Parathyroid adenoma (tissue), 2 donors: ENCODE measurements around the gene KYAT1.

Source experiments
- H2AFZ ChIP-seq: fragments of 300-600 bp; sonication (generic); one replicate; pipeline ENCODE4 v1.7.0; 2017; ENCODE audit warnings: antibody characterized with exemption, mild to moderate bottlenecking
- H3K27ac ChIP-seq: fragments of 300-600 bp; sonication (generic); one replicate; pipeline ENCODE4 v1.7.0; 2017
- H3K27me3 ChIP-seq: fragments of 300-600 bp; sonication (generic); one replicate; pipeline ENCODE4 v1.7.0; 2017; ENCODE audit warnings: low read length; ENCODE audit not compliant: control insufficient read depth, insufficient read depth
- H3K36me3 ChIP-seq: fragments of 300-600 bp; sonication (generic); one replicate; pipeline ENCODE4 v1.7.0; 2017; ENCODE audit warnings: low read length; ENCODE audit not compliant: control insufficient read depth, insufficient read depth
- H3K4me1 ChIP-seq: fragments of 300-600 bp; sonication (generic); one replicate; pipeline ENCODE4 v1.7.0; 2017; ENCODE audit warnings: control low read depth
- H3K4me2 ChIP-seq: fragments of 300-600 bp; sonication (generic); one replicate; pipeline ENCODE4 v1.7.0; 2017; ENCODE audit warnings: low read length
- H3K4me3 ChIP-seq: fragments of 300-600 bp; sonication (generic); one replicate; pipeline ENCODE4 v1.7.0; 2017; ENCODE audit warnings: low read depth, low read length
- H3K79me2 ChIP-seq: fragments of 300-600 bp; sonication (generic); one replicate; pipeline ENCODE4 v1.7.0; 2017; ENCODE audit warnings: control low read depth
- H3K9ac ChIP-seq: fragments of 300-600 bp; sonication (generic); one replicate; pipeline ENCODE4 v1.7.0; 2017; ENCODE audit warnings: mild to moderate bottlenecking
- H3K9me3 ChIP-seq: fragments of 300-600 bp; sonication (generic); one replicate; pipeline ENCODE4 v1.7.0; 2017; ENCODE audit warnings: low read length; ENCODE audit not compliant: control insufficient read depth
- TF ChIP-seq, protein P1 (sequence below): fragments of 300-600 bp; sonication (generic); IDR thresholded peaks from one replicate; pipeline ENCODE4 v1.7.0; 2017; ENCODE audit warnings: antibody characterized with exemption, mild to moderate bottlenecking
- donor health status: primary hyperparathyroidism.

KYAT1 gene

DNA sequence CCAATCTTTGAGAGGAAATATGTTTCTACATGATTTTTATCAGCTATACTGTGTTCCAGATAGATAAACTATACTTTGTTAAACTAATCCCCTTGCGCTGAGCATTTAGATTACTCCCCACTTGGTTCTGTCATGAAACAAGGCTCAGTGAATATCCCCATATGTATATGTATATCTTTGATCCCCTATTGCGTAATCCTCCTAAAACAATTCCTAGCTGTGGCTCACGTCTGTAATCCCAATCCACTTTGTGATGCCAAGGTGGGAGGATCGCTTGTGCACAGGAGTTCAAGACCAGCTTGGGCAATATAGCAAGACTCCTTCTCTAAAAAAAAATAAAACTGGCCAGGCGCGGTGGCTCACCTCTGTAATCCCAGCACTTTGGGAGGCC, 41.7 kb upstream of the KYAT1 start:
- Histone ChIP-seq H3K36me3 (no peaks in the 10 kb centered on the region), H2AFZ (no peak overlapping the region), H3K79me2 (no peaks in the 10 kb centered on the region), H3K4me3 (no peak overlapping the region), H3K9me3 (no peaks in the 10 kb centered on the region), H3K27ac (no peak overlapping the region), H3K9ac (no peak overlapping the region), H3K27me3 (no peaks in the 10 kb centered on the region), H3K4me1 (no peaks in the 10 kb centered on the region), H3K4me2 (no peak overlapping the region)
- TF ChIP-seq, protein P1, sequence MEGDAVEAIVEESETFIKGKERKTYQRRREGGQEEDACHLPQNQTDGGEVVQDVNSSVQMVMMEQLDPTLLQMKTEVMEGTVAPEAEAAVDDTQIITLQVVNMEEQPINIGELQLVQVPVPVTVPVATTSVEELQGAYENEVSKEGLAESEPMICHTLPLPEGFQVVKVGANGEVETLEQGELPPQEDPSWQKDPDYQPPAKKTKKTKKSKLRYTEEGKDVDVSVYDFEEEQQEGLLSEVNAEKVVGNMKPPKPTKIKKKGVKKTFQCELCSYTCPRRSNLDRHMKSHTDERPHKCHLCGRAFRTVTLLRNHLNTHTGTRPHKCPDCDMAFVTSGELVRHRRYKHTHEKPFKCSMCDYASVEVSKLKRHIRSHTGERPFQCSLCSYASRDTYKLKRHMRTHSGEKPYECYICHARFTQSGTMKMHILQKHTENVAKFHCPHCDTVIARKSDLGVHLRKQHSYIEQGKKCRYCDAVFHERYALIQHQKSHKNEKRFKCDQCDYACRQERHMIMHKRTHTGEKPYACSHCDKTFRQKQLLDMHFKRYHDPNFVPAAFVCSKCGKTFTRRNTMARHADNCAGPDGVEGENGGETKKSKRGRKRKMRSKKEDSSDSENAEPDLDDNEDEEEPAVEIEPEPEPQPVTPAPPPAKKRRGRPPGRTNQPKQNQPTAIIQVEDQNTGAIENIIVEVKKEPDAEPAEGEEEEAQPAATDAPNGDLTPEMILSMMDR: no peak

DNA sequence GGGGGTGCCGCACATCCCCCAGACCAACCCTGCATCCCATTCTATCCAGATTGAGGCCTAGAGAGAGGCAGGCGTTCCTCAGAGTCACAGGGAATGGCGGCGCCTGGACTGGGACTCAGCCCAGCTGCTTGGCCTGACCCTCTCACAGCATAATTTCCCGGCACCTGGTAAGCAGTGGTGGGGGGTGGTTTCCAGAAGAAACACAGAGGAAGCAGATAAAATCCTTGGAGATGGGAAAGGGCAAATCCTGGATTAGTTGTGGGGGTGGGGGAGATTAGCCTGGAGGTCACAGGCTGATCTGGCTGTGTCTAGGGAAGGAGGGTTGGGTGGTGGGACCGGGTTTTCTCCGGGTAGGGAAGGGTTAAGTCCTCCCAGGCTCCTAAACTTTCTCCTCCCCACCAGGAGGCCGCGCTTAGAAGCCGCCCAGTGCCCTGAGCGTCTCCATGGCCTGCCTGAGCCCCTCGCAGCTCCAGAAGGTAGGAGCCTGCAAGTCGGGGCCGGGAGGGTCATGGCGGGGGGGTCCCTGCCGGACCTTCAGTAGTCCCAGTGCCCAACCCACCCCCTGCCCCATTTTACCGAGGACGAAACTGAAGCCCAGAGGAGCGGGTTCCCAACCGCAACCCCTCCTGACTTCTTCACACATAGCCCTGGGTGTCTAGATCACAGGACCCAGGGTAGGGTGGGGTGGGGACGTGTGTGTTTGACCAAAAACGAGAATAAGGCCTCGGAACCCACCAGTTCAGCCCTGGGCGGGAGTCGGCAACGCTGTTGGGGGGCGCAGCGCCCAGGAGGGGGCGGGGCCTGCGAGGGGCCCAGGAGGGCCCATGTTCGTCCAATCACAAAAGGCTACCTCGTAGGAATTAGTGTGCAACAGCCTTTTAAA, 40.4 kb upstream of the KYAT1 start:
- H3K79me2 ChIP-seq: no peaks in the 10 kb centered on the region
- peak overlapping the region; percentile 60 for H3K27ac ChIP-seq
- no peaks in the 10 kb centered on the region for H3K9me3 ChIP-seq
- peak overlapping the region; percentile 73 for H3K4me2 ChIP-seq
- H3K4me3 ChIP-seq: peak overlapping the region; percentile 51
- H3K9ac ChIP-seq: no peak overlapping the region
- peak overlapping the region; percentile 83 for H2AFZ ChIP-seq
- H3K27me3 ChIP-seq: no peaks in the 10 kb centered on the region
- H3K4me1 ChIP-seq: no peaks in the 10 kb centered on the region
- TF ChIP-seq, protein P1: no peak
- no peaks in the 10 kb centered on the region for H3K36me3 ChIP-seq

DNA sequence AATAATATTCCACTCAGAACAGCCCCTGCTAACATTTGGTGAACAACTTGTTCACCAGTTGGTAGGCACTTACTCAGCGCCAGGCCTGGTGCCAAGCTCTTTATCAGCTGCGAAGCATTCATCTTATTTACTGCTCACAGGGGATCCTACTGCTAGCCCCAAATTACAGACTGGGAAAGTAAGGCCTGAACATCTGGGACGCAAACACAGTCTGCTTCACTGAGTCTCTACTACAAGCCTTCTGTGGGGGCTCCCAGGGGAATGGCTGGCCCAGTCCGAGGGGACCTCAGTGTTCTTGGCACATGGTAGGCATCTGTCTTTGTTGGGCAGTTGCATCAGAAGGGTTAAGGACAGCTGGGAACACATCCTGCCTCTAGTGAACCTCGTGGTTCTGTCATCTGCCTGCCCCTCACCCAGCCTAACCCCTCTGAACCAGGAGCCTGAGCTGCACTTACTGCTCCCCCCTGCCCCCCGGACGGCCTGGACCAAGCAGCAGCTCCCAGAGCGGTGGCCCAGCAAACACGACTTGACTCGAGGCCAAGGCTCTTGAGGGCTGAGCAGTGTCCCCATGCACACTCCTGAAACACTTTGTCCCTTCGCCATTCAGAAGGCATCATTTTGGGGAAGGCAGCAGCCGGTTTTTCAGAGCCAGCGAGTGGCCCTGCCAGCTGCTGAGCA, 38.8 kb upstream of the KYAT1 start, which contains the start of gene PHYHD1:
TSS of gene PHYHD1 (plus strand) at position 602 of the 678 bp plus-strand sequence. CDS start 1,342 bp downstream, outside the sequence.
- peak within 1 kb of the TSS; percentile 5 for H3K4me3 ChIP-seq
- H3K4me2 ChIP-seq: peak within 1 kb of the TSS; percentile 73
- H3K9me3 ChIP-seq: no peaks in the 10 kb centered on the region
- H3K9ac ChIP-seq: no peak within 1 kb of the TSS
- H3K4me1 ChIP-seq: no peaks in the 10 kb centered on the region
- no peaks in the 10 kb centered on the region for H3K27me3 ChIP-seq
- no peaks in the 10 kb centered on the region for H3K79me2 ChIP-seq
- no peaks in the 10 kb centered on the region for H3K36me3 ChIP-seq
- peak within 1 kb of the TSS; percentile 83 for H2AFZ ChIP-seq
- peak within 1 kb of the TSS; percentile 60 for H3K27ac ChIP-seq
- TF ChIP-seq, protein P1: no peak

DNA sequence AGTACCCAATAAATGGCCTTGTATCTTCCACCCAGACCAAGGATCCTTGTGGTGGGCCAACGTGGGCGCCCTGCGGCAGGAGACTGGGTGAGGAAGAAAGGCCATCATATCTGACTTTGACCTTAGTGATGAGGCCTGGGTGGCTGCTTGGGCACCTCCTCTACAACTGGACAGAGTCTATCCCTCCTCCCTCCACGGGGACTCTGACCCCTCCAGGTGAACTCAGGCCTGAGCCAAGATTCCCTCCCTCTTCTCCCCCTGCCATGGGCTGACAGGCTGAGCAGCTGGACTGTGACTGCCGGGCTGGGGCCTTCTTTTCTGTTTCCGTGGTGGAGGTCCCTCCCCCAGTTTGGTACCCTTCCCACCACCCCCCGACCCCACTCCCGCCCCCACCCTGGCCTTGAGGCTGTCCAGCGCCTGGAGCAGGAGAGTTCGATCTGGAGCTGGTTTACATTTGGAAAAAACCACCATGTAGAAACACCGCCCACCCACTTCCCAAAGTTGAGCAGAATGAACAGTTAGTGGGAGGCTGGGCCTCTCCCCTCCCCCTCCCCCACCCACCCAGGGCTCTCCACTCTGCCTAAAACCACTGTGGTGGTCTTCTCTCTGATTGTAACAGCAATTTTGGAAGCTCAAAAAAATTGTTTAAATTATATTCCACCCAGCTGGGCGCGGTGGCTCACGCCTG, 37.8 kb upstream of the KYAT1 start:
- no peaks in the 10 kb centered on the region for H3K79me2 ChIP-seq
- TF ChIP-seq, protein P1: no peak
- no peaks in the 10 kb centered on the region for H3K36me3 ChIP-seq
- no peak overlapping the region for H3K4me2 ChIP-seq
- H3K4me1 ChIP-seq: no peaks in the 10 kb centered on the region
- H3K9ac ChIP-seq: no peak overlapping the region
- no peak overlapping the region for H3K27ac ChIP-seq
- H2AFZ ChIP-seq: no peak overlapping the region
- no peaks in the 10 kb centered on the region for H3K27me3 ChIP-seq
- H3K4me3 ChIP-seq: no peak overlapping the region
- H3K9me3 ChIP-seq: no peaks in the 10 kb centered on the region
